K562 (cell line): ENCODE results near the gene TSEN54.

Experiments used
- FOSL1 ChIP-seq: fragments of 200-800 bp; sonication (Bioruptor generic); conservative IDR thresholded peaks from 2 replicates; pipeline ENCODE4 v1.6.1; 2016; ENCODE audit warnings: missing genetic modification characterization, missing compliant biosample characterization
- GTF2F1 ChIP-seq: IDR thresholded peaks from 2 replicates; pipeline ENCODE4 v1.6.1; 2011; ENCODE audit warnings: low read depth, low read length, improper control_type of control experiment
- POLR2A ChIP-seq: fragments of 450-650 bp; conservative IDR thresholded peaks from 2 replicates; pipeline ENCODE4 v1.6.1; 2016
- POLR2AphosphoS5 ChIP-seq: IDR thresholded peaks from 2 replicates; pipeline ENCODE4 v1.6.1; 2011; ENCODE audit warnings: mild to moderate bottlenecking, low read depth, low read length, moderate library complexity; ENCODE audit not compliant: control insufficient read depth, insufficient read depth
- ZBTB7A ChIP-seq: IDR thresholded peaks from 2 replicates; pipeline ENCODE4 v1.6.1; 2011; ENCODE audit warnings: low read depth, mild to moderate bottlenecking, low read length, moderate library complexity, borderline replicate concordance; ENCODE audit not compliant: control insufficient read depth
- ZNF586 ChIP-seq: fragments of 450-650 bp; formaldehyde crosslinking; conservative IDR thresholded peaks from 2 replicates; pipeline ENCODE4 v1.4.0; 2020; ENCODE audit warnings: mild to moderate bottlenecking, moderate library complexity
- TF ChIP-seq, protein P1 (sequence below): fragments of 450-650 bp; formaldehyde crosslinking; IDR thresholded peaks from 2 replicates; pipeline ENCODE4 v1.4.0; 2022; ENCODE audit warnings: missing genetic modification characterization
- TF ChIP-seq, protein P2 (sequence below), 3 experiments: IDR thresholded peaks in 2 of 3; conservative IDR thresholded peaks in 1 of 3; 2 replicates each; pipeline ENCODE4 v1.5.1; 2011 to 2012; ENCODE audit warnings: low read length in 3 of 3, mild to moderate bottlenecking in 3 of 3, control low read depth in 2 of 3, improper control_type of control experiment in 1 of 3, inconsistent platforms in 1 of 3, low read depth in 1 of 3, mixed read lengths in 1 of 3, moderate library complexity in 1 of 3; ENCODE audit not compliant: insufficient read depth in 2 of 3

DNA sequence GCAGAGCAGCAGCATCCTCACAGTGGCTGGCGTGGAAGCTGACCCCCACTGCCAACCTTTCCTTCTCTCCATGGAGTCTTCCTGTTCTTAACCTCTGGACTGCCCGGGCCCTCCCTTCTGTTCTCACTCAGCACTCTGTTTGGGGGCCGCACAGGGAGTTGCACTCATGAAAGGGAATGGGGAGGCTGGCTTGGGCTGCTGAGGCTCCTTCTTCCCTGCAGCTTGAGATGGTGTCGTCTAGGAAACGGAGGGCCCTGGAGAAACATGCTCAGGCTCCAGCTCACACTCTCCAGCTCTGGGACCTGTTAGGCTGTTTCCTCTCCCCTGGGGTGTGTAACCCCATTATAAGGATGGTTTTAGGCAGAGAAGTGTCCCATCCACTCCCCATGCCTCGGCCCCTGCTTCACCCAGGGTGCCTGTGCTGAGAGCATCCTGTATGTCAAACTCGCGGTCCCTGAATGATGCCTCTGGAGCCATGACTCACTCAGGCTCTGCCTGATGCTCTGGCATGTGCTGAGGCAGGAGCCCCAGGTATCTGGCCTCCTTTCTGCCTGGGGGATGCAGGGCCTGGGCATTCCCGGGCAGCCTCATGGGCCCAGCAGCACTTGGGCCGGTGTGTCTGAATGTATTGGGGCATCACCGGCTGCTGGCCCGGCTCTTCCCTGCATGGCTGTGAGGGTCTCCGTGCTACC, 41.0 kb upstream of the TSEN54 start:
- TF ChIP-seq, protein P1, sequence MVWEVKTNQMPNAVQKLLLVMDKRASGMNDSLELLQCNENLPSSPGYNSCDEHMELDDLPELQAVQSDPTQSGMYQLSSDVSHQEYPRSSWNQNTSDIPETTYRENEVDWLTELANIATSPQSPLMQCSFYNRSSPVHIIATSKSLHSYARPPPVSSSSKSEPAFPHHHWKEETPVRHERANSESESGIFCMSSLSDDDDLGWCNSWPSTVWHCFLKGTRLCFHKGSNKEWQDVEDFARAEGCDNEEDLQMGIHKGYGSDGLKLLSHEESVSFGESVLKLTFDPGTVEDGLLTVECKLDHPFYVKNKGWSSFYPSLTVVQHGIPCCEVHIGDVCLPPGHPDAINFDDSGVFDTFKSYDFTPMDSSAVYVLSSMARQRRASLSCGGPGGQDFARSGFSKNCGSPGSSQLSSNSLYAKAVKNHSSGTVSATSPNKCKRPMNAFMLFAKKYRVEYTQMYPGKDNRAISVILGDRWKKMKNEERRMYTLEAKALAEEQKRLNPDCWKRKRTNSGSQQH (CRISPR knock-in tag): no peak
- no peak for TF ChIP-seq ZBTB7A
- TF ChIP-seq POLR2A: no peak
- TF ChIP-seq FOSL1: no peak
- TF ChIP-seq ZNF586 (CRISPR knock-in tag): no peak
- no peak for TF ChIP-seq POLR2AphosphoS5
- TF ChIP-seq GTF2F1: no peak
- TF ChIP-seq, protein P2, sequence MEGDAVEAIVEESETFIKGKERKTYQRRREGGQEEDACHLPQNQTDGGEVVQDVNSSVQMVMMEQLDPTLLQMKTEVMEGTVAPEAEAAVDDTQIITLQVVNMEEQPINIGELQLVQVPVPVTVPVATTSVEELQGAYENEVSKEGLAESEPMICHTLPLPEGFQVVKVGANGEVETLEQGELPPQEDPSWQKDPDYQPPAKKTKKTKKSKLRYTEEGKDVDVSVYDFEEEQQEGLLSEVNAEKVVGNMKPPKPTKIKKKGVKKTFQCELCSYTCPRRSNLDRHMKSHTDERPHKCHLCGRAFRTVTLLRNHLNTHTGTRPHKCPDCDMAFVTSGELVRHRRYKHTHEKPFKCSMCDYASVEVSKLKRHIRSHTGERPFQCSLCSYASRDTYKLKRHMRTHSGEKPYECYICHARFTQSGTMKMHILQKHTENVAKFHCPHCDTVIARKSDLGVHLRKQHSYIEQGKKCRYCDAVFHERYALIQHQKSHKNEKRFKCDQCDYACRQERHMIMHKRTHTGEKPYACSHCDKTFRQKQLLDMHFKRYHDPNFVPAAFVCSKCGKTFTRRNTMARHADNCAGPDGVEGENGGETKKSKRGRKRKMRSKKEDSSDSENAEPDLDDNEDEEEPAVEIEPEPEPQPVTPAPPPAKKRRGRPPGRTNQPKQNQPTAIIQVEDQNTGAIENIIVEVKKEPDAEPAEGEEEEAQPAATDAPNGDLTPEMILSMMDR (IDR thresholded peaks at IDR 0.05 in 2 of 3, conservative IDR thresholded peaks at IDR 0.05 in 1 of 3; ENCODE audit: insufficient read depth in 2 of 3, low read depth in 1 of 3, low read length in 3 of 3): no peak
